NB4 (cell line): ENCODE measurements around the gene LDB3.

Source experiments
- MYC ChIP-seq: IDR thresholded peaks from 2 replicates; pipeline ENCODE4 v1.6.1; 2011; ENCODE audit warnings: low read depth, low read length
- POLR2A ChIP-seq: IDR thresholded peaks from 2 replicates; pipeline ENCODE4 v1.6.1; 2011; ENCODE audit warnings: mild to moderate bottlenecking; ENCODE audit not compliant: insufficient read length; ENCODE audit errors: extremely low read depth
- TF ChIP-seq, protein P1 (sequence below): IDR thresholded peaks from one replicate; pipeline ENCODE4 v1.5.1; 2012; ENCODE audit warnings: low read depth, low read length
- TF ChIP-seq, protein P2 (sequence below): IDR thresholded peaks from 2 replicates; pipeline ENCODE4 v1.6.1; 2011; ENCODE audit warnings: low read depth, low read length

DNA sequence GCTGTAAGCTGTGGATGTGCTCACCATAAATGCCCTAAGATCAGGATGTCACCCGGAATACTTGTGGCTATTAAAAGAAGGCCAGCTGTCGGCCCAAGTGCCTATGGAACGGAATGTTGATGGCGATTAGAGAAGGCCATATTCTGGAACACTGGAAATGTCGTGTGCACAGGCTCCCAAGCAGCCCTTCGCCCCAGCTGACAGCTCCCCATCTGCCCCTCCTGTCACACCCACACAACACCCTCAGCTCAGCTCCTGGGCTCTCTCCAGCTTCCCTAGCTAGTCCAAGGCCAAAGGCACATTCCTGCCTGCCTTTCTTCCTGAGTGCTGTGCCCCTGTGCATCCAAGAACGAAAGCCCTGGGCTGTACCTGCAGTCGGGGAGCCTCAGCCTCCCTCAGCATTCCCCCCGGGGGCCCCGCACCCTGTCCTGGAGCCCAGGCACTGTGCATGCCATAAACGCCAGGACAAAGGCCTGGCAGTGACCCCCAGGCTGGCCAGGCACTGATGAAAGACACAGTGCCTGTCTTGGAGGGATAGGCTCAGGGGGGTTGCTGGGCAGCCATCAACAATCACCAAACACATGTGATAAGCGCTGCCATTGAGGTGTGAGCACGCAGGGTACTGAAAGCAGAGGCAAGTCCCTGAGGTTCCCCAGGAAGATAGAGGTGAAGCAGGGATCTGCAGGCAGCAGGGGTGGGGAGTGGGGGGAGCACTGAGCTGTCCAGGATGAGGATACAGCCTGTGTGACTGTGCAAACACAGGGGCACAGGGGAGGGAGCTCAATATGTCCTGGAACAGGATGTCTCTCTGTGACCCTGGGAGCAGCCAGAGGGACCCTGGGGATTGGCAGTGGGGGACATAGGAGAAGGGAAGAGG is 3.7 kb upstream of the LDB3 start:
- TF ChIP-seq, protein P1, sequence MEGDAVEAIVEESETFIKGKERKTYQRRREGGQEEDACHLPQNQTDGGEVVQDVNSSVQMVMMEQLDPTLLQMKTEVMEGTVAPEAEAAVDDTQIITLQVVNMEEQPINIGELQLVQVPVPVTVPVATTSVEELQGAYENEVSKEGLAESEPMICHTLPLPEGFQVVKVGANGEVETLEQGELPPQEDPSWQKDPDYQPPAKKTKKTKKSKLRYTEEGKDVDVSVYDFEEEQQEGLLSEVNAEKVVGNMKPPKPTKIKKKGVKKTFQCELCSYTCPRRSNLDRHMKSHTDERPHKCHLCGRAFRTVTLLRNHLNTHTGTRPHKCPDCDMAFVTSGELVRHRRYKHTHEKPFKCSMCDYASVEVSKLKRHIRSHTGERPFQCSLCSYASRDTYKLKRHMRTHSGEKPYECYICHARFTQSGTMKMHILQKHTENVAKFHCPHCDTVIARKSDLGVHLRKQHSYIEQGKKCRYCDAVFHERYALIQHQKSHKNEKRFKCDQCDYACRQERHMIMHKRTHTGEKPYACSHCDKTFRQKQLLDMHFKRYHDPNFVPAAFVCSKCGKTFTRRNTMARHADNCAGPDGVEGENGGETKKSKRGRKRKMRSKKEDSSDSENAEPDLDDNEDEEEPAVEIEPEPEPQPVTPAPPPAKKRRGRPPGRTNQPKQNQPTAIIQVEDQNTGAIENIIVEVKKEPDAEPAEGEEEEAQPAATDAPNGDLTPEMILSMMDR: no peak
- TF ChIP-seq POLR2A (no peak), MYC (no peak)
- TF ChIP-seq, protein P2, sequence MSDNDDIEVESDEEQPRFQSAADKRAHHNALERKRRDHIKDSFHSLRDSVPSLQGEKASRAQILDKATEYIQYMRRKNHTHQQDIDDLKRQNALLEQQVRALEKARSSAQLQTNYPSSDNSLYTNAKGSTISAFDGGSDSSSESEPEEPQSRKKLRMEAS: no peak
